CD4-positive, alpha-beta T cell treated with Interleukin-4 for 1 hour (primary cell): ENCODE data around the gene BCLAF1.
"Not testable (repeated sequence)": the region's sequence is repeated elsewhere in the genome, so short reads cannot be mapped to it uniquely, and the experiment has no call there.

Source experiments
- DNase-seq, 2 donors: peaks; one replicate each; pipeline ENCODE4 v3.0.0-alpha.2; 2020 to 2022

Gene BCLAF1

GRCh38 chr6:136308469-136308868 is 18.8 kb upstream of the BCLAF1 start:
- DNase-seq, result not testable (repeated sequence)

DNA sequence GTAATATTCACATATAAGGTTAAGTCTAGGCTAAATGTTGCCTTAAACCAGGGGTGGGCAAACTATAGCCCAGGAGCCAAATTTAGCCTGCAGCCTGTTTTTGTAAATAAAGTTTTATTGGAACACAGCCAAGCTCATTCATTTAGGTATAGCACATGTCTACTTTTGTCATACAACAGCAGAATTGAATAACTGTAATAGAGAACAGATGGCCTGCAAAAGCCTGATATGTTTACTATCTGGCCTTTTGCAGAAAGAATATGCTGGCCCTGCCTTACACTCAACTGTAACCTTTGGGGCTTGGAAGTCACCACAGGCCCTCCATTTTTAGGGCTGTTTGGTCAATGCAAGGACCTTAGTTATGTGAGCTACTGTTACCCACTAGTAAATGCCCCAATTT is 17.7 kb upstream of the BCLAF1 start:
- no peak for DNase-seq

DNA sequence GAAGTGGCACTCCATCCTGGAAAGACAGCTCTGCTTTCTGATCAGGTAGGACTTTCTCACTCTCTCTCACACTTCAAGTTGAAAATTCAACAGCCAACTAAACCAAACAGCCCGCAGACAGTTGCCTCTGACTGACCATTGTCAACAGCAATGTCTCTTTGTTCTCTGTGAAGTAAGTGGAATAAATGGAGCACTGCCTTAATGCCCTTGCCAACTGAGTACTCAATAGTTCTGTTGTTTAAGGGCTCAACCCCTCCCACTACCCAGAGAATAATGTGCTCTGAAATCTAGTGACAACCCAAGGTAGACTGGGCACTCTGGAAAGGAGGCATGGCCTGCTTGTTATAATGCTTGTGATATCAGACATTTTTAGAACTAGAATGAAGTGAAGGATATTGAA is 16.8 kb upstream of the BCLAF1 start:
- no peak for DNase-seq

DNA sequence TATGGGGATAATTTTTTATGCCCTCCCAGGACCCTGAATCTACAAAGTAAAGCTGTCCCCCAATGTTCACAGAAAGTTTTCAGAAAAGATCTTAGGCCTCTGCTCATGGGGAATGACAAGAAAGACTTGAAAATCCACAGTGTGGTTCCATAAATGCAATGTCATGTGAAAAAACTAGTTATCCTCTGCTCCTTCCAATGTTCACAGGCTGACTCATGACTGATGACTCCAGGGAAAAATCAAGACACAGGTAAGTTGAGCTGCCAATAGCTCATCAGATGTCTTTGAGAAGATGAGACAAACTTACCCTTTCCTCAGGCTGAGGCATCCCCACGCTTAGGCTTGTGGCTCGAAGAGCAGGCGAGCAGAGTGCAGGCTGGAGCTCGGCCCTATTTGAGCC is 14.8 kb upstream of the BCLAF1 start:
- no peak for DNase-seq

DNA sequence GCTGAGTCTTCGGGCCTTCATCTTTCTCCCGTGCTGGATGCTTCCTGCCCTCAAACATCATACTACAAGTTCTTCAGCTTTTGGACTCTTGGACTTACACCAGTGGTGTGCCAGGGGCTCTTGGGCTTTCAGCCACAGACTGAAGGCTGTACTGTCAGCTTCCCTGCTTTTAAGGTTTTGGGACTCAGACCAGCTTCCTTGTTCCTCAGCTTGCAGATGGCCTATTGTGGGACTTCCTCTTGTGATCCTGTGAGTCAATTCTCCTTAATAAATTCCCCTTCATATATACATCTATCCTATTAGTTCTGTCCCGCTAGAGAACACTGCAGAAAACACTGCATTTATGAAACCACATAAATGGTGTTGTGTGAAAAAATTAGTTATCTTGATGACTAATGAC is 13.9 kb upstream of the BCLAF1 start:
- no peak for DNase-seq

DNA sequence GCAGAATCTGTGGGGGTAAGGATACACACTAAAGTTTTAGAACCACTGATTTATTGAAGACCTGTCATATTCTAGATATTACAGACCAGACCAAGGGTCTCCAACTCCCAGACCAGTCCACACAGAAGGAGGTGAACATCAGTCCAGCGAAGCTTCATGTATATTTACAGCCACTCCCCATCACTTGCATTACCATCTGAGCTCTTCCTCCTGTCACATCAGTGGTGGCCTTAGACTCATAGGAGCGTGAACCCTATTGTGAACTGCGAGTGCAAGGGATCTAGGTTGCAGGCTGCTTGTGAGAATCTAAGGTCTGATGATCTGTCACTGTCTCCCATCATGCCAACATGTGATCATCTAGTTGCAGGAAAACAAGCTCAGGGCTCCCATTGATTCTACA is 5.0 kb upstream of the BCLAF1 start:
- DNase-seq, result no peak

GRCh38 chr6:136290410-136291010 is 864 bp upstream of the BCLAF1 start:
- peak; percentile 92 for DNase-seq

DNA sequence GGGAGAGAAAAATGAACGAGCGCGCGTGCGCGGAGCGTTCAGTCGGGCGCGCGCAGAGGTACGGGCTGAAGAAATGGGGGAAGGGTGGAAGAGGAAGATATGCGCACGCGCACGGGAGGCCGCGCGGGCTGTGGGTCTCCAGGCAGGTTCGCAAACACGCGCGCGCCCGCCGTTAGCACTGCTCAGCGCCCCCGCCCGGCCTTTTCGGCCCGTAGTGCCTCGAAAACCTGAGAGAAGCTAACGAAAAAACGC is 393 bp downstream of the BCLAF1 start:
- peak; percentile 94 to 95 for DNase-seq

- peak; percentile 98 to 99 for DNase-seq
These were observed 900 bp downstream of the BCLAF1 start for GRCh38 chr6:136288566-136289326.

GRCh38 chr6:136284909-136285308 is 4.7 kb downstream of the BCLAF1 start:
- DNase-seq, result peak in 1 of 2 donors; percentile 41

- DNase-seq, result no peak
These were observed 6.7 kb downstream of the BCLAF1 start for GRCh38 chr6:136282906-136283305.

- DNase-seq, result no peak
These were observed 9.5 kb downstream of the BCLAF1 start for GRCh38 chr6:136280032-136280609.

DNA sequence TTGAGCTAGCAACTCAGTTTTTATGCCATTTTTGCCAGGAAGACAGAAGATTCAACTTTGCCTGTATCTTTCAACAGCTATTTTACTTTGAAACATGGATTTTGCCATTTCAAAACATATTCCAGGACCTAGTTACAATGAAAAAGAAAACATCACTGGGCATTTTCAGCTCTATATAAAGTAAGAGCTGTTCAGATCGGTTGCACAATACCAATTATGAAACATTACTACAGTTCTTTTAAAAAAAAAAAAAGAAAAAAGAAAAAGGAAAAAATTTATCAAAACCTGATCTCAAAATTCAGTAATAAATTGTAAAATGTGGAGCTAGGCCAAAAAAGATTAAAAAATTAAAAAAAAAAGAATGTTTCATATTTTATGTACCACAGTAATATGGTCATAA is 15.6 kb downstream of the BCLAF1 start:
- DNase-seq, result no peak

DNA sequence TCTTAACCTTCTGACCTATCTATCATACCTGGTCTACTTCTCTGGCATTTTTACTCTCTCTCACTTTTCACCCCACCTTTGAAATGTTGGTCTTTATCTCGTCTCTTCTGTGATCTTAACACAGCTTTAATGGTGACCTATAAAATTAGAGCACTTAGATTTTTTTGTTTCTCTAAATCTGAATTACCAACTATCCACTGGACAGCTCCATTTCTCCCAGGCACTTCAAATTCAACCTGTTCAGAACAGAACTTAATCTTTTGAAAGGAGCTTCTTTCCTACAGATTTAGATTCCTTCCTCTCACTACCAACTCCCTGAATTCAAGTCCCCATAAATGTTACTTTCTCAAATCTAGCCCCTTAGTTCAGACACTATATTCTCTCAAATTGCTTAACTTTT is 24.5 kb downstream of the BCLAF1 start:
- no peak for DNase-seq

GRCh38 chr6:136262940-136263339 is 26.7 kb downstream of the BCLAF1 start:
- DNase-seq, result no peak

DNA sequence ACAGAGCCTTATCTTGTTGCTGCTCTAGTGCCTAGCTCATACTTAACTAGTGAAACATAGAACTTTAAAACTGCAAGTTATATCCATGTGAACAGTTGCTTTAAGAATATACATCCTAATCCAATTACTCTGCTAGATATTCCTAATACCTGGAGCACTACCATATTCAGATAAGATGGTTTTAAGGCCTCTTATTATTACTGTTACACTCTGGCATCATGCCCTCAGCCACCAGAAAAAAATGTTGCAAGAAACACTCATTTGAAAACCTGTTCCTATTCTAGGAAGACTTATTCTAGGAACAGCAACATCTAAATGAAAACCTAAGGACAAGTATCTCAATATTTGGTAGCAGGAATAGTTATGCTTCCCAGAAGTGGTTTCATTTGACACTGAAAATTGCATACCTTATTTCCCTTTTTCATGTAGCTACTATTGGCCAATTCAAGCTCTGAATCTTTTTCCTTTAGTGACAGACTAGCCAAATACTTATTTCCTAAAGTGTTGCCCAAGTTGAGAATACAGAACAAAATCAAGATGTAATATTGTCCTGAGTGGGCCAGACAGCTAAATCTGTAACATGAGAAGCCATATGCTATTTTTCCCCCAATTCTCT is 34.7 kb downstream of the BCLAF1 start:
- no peak for DNase-seq

DNA sequence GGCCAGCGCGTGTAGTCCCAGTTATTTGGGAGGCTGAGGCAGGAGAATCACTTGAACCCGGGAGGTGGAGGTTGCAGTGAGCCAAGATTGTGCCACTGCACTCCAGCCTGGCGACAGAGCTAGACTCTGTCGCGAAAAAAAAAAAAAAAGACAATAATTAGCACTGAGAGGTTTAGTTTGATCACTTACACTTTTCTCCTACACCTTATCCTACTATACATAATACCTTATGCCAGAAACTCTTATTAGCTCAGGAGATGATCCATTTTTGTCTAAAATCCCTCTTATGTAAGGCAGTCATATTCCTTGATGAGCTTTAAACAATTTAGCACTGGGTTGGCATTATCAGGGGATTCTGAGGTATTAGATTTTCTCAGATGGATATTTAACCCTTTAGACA is 35.9 kb downstream of the BCLAF1 start:
- DNase-seq, result no peak

DNA sequence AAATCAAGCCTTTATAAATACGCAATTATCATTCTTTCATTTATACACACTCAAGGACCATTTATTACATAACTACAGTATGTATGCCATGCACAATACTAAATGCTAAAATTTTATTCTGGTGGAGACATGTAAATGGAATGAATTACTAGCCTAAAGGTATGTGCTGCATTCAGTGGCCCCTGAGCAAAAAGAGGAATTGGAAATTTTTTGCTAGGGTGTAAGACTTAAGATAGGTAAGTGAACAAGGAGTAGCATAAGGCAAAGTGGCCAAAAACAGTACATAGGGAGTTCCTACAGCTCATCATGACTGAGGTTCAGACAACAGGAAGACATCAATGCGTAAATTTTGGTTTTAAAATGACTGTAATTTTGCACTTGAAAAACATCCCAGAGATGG is 37.2 kb downstream of the BCLAF1 start:
- no peak for DNase-seq

DNA sequence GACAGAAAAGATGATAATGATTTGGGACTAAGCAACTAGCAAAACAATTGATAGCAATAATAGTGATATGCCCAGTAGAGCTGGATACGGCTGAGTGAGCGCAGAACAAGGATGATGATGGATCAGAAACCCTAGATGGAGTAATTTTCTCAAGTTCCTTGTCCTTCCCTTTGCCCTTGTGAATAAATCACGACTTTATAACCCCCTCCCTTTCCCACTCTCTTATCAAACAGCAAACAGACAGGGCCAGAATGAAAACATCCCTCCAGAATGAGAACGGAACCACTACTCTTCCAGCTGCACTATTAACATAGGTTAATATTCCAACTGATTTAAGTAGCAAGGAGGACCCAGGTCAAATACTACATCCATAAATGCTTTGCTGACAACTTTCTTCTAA is 38.3 kb downstream of the BCLAF1 start:
- DNase-seq, result no peak

DNA sequence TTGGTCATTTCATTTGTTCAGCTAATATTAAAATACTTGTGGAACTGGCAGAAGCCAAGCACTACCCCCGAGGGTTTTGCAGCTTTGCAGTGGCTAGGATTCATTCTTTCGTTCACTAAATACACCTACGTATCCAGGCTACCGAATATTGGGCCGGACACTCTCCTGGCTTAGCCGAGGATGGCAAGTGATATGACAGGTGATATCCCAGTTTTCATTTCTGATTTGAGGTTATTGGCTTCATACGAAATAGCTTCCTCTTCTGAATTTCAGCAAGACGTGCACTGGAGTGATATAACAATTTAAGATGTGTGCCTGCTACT is 39.0 kb downstream of the BCLAF1 start:
- DNase-seq, result no peak

DNA sequence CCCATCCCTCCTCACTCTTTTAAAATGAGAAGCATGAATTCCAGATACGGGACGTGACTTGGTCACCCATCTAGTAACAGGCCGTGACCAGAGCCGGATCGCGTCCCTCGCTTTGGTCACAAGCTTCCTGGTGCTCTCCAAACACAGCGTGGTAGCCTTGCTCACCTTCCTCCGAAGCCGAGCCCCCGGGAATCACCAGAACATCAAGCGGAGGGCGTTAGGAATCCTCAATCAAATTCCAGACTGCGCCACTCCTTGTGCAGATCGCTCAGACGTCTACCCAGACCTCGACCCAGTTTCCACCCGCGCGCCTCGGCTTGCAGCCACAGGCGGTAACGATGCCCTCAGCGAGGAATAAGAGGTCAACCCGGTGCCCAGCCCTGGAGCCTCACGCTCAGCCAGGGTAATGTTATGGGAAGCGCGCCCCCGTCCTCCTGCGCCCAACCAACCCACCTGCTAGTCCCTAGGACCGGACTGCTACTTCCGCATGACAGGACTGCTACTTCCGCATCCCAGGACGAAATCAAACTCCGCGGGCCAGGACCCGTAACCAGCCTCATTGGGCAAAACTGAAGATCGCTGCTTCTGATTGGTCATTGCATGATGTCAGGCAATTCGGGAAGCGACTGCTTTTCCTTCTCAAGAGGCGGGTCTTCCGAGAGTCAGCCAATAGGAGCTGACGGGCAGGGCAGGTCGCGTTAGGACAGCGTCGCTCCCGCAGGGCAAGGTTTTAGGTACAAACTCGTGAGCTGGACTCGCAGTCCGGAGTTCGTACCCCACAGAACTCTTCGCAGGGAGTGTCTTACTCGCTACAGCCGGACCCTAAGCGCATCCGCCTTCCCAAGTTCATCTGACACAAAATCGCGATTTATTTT is 39.6 kb downstream of the BCLAF1 start, which contains the start of gene MTFR2:
Gene MTFR2, minus strand, starts transcription at position 501 of the 875 bp plus-strand sequence. CDS start 1,212 bp downstream, outside the sequence.
- DNase-seq, result peak; percentile 97 to 98

DNA sequence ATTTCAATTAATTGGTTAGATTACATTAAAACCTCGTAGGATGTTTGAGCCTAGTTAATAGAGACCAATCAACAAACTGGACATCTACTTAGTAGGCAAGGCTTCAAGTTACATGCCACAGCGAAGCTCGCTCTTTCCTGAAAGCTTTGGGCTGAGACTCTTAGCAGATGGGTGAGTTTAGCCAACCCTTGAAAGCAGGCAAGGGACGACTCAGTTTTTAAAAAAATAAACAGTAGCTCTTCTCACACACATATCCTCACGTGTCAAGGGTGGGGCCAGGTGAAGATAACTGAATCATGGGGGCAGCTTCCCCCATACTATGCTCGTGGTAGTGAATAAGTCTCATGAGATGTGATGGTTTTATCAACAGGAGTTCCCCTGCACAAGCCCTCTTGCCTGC is 40.3 kb downstream of the BCLAF1 start:
- no peak for DNase-seq

DNA sequence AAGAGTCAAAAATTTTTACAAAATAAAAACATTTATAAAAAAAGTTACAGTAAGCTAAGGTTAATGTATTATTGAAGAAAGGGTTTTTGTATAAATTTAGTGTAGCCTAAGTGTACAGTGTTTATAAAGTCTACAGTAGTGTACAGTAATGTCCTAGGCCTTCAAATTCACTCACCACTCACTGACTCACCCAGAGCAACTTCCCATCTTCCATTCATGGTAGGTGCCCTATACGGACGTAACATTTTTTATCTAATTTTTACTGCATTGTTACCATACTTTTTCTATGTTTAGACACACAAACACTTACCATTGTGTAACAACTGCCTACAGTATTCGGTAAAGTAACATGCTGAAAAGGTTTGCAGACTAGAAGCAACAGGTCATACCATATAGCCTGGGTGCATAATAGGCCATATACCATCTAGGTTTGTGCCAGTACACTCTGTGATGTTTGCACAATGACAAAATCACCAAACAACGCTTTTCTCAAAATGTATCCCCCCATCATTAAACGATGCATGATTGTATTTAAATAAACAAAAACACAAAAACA is 45.5 kb downstream of the BCLAF1 start:
- no peak for DNase-seq
